ENCODE data around the gene GRHPR.

GRHPR gene

GRCh38 chr9:37404590-37404989 lies 17.9 kb upstream of the GRHPR start:
- H3K27me3 Mint-ChIP-seq (ENCODE audit: low read depth) = no peaks in the 10 kb centered on the region
- H3K36me3 Mint-ChIP-seq (ENCODE audit: low read depth) = no peaks in the 10 kb centered on the region
- no peak overlapping the region for H3K4me3 Mint-ChIP-seq
- H3K27ac Mint-ChIP-seq = no peak overlapping the region
- no peaks in the 10 kb centered on the region for H3K4me1 Mint-ChIP-seq
- H3K9me3 Mint-ChIP-seq = no peaks in the 10 kb centered on the region
- no peak for TF ChIP-seq CTCF (IDR thresholded peaks at IDR 0.05; ENCODE audit: unreplicated experiment in 3 of 3)

GRCh38 chr9:37405350-37405749 lies 17.1 kb upstream of the GRHPR start:
- TF ChIP-seq CTCF (IDR thresholded peaks at IDR 0.05; ENCODE audit: unreplicated experiment in 3 of 3) = no peak
- H3K4me1 Mint-ChIP-seq = no peaks in the 10 kb centered on the region
- no peaks in the 10 kb centered on the region for H3K36me3 Mint-ChIP-seq (ENCODE audit: low read depth)
- H3K9me3 Mint-ChIP-seq = no peaks in the 10 kb centered on the region
- H3K4me3 Mint-ChIP-seq = no peak overlapping the region
- H3K27ac Mint-ChIP-seq = peak overlapping the region in 1 of 3 experiments; percentile 20
- H3K27me3 Mint-ChIP-seq (ENCODE audit: low read depth) = no peaks in the 10 kb centered on the region

- Mint-ChIP-seq H3K4me1 (no peaks in the 10 kb centered on the region), H3K27me3 (ENCODE audit: low read depth) (peaks cover under 1% of the 10 kb centered on the region), H3K9me3 (no peaks in the 10 kb centered on the region), H3K27ac (peak overlapping the region in 1 of 3 experiments; percentile 9), H3K36me3 (ENCODE audit: low read depth) (no peaks in the 10 kb centered on the region), H3K4me3 (no peak overlapping the region)
- no peak for TF ChIP-seq CTCF (IDR thresholded peaks at IDR 0.05; ENCODE audit: unreplicated experiment in 3 of 3)
Observed at GRCh38 chr9:37405764-37406380, 16.6 kb upstream of the GRHPR start.

GRCh38 chr9:37406603-37407401 lies 15.7 kb upstream of the GRHPR start:
- H3K9me3 Mint-ChIP-seq = no peaks in the 10 kb centered on the region
- H3K36me3 Mint-ChIP-seq (ENCODE audit: low read depth) = no peaks in the 10 kb centered on the region
- peak overlapping the region in 1 of 3 experiments; percentile 9 for H3K27ac Mint-ChIP-seq
- no peaks in the 10 kb centered on the region for H3K4me1 Mint-ChIP-seq
- H3K27me3 Mint-ChIP-seq (ENCODE audit: low read depth) = peaks cover 4% of the 10 kb centered on the region
- H3K4me3 Mint-ChIP-seq = no peak overlapping the region
- TF ChIP-seq CTCF (IDR thresholded peaks at IDR 0.05; ENCODE audit: unreplicated experiment in 3 of 3) = no peak

GRCh38 chr9:37407468-37407867 lies 15.0 kb upstream of the GRHPR start:
- TF ChIP-seq CTCF (IDR thresholded peaks at IDR 0.05; ENCODE audit: unreplicated experiment in 3 of 3) = peak in 2 of 3 experiments; percentile 23 to 33
- Mint-ChIP-seq H3K27me3 (ENCODE audit: low read depth) (peaks cover 4% of the 10 kb centered on the region), H3K36me3 (ENCODE audit: low read depth) (no peaks in the 10 kb centered on the region)

More at GRCh38 chr9:37407468-37407867, 15.0 kb upstream of the GRHPR start:
- Mint-ChIP-seq H3K9me3 (no peaks in the 10 kb centered on the region), H3K4me1 (peaks cover 3% of the 10 kb centered on the region), H3K27ac (no peak overlapping the region), H3K4me3 (no peak overlapping the region)

Measured in nephron (organoid).